Epithelial cell of proximal tubule (primary cell): Measurements from ENCODE around the gene FFAR3. TPM values are rescaled to one million over a fixed set of nuclear protein-coding genes. Genes with fewer than 3 reads are reported as not detected.

ENCODE experiments used
- DNase-seq: peaks from one replicate; pipeline ENCODE4 v3.0.0-alpha.2; 2011; ENCODE audit warnings: low read depth
- H3K4me3 ChIP-seq: 2 replicates; pipeline ENCODE4 v1.5.1; 2011; ENCODE audit warnings: low read depth, mild to moderate bottlenecking, low read length
- CTCF ChIP-seq: conservative IDR thresholded peaks from 2 replicates; pipeline ENCODE4 v1.5.1; 2012; ENCODE audit warnings: low read depth, mild to moderate bottlenecking, low read length
- total RNA-seq: library from RNA; depleted of rRNA; stranded (reverse); fragments of >200 nt; gene quantifications from 2 replicates; pipeline ENCODE4 v1.2.3, GENCODE V29; 2015

Gene FFAR3
- total RNA-seq, 1 donor from 2014 or later = not detected

- DNase-seq = no peak
- TF ChIP-seq CTCF = no peak
- H3K4me3 ChIP-seq = no peak overlapping the region
Observed at GRCh38 chr19:35313587-35313986, 44.7 kb upstream of the FFAR3 start.

GRCh38 chr19:35314031-35314430 lies 44.2 kb upstream of the FFAR3 start:
- no peak for TF ChIP-seq CTCF
- no peak for DNase-seq
- H3K4me3 ChIP-seq = no peak overlapping the region

GRCh38 chr19:35314858-35315470 lies 43.3 kb upstream of the FFAR3 start:
- TF ChIP-seq CTCF = no peak

GRCh38 chr19:35315883-35316282 lies 42.4 kb upstream of the FFAR3 start:
- H3K4me3 ChIP-seq = no peak overlapping the region
- TF ChIP-seq CTCF = no peak
- no peak for DNase-seq

More at GRCh38 chr19:35314858-35315470, 43.3 kb upstream of the FFAR3 start:
- no peak overlapping the region for H3K4me3 ChIP-seq
- no peak for DNase-seq

GRCh38 chr19:35316560-35316959 lies 41.7 kb upstream of the FFAR3 start:
- no peak overlapping the region for H3K4me3 ChIP-seq
- TF ChIP-seq CTCF = no peak
- DNase-seq = no peak

- DNase-seq = no peak
- H3K4me3 ChIP-seq = no peak overlapping the region
- TF ChIP-seq CTCF = no peak
Observed at GRCh38 chr19:35317464-35318043, 40.7 kb upstream of the FFAR3 start.

- DNase-seq = peak; percentile 43
- H3K4me3 ChIP-seq = no peak overlapping the region
- no peak for TF ChIP-seq CTCF
Observed at GRCh38 chr19:35318679-35319448, 39.4 kb upstream of the FFAR3 start.
